DMS79 (cell line): Measurements from ENCODE around the gene ARHGAP24.

Experiments used
- DNase-seq: peaks from one replicate; lab custom pipeline; 2025; lab: John Stamatoyannopoulos, UW

ARHGAP24 gene

GRCh38 chr4:85580489-85580888 is 105.5 kb downstream of the ARHGAP24 start:
- no peak for DNase-seq

DNA sequence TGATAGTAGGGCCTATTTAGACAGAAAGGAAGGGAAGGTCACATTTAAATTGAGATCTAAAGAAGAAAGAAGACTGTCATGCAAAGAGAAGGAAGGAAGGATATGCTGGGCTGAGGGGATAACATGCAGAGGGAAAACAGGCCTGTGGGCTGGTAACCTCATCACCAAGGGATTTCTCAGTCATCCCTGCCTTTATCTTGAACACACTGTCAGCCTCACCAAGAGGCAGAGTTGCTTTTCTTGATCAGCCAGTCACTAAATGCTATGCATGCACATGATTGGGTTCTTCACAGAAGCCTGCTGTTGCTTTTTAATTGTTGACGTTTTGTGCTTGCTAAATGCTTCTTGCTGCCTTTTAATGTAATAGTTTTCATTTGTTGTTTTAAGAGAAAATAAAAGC is 113.0 kb downstream of the ARHGAP24 start:
- DNase-seq = no peak

GRCh38 chr4:85591406-85592098 is 116.6 kb downstream of the ARHGAP24 start:
- no peak for DNase-seq

GRCh38 chr4:85595098-85595775 is 120.3 kb downstream of the ARHGAP24 start:
- no peak for DNase-seq

DNA sequence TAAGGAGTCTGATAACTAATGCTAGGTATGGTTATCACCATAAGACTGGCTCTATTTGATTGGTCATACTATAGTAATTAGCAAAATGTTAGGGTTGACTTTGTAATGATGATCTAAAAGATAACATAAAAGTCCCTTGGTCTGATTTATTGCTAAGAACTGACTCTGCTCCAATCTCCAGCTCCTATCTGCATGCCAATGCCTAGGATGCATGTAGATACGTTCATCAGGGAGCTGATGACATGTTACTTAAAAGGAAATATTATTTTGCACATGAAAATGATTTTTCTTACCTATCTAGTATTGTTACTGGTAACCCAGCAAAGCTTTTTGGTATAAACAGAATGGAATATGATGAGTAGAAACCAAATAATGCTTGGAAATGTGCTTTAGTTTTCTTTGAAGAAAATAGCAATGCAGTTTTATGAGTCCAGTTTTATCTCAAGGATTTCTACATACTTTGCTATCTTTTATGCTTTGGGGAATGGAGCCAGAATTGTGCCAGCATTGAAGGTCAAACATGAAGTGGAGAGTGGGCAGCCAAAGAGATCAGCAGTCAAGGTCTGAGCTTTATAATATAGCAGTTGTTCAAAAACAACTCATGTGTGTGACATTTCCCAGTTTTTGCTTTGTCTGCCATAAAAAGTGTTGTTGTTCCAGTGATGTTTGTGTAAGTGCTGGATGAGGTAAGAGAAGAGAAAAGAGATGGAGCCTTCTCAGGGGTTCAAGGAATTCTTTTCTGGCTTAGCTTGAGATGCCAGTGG is 121.0 kb downstream of the ARHGAP24 start:
- no peak for DNase-seq

DNA sequence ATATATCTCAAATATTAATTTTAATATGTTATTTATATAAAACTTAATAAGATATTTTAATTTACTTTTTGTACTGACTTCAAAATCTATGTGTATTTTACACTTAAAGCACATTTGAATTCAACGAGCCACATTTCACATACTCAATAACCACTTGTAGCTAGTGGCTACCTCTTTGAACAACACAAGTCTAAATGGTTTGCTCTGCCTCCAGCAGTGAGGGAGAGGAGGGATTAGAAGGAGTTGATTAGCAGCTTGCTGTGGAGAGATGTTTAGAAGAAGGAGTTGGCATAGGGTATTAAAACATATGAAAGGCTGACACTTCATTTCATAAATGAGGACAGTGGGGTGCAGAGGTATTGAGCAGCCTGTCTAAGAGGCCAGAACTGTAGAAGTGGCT is 124.0 kb downstream of the ARHGAP24 start:
- DNase-seq = no peak

DNA sequence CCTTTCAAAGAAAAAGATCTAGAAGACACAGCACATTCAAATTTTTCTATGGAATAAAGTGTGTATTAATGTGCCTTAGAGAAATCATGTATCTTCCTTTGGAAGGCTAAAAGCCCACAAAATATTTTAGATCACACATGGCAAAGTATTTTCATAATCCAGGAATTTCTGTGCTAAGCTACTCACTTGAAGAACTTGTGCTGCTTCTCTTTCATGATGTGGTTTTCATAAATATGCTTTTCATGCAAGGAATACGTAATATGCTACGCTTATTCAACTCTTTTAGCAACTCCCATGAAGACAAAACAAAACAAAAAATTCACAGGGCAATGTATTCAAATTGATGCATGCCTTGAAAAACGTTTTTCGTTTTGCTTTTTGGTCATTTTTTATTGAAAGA is 125.6 kb downstream of the ARHGAP24 start:
- DNase-seq = no peak

DNA sequence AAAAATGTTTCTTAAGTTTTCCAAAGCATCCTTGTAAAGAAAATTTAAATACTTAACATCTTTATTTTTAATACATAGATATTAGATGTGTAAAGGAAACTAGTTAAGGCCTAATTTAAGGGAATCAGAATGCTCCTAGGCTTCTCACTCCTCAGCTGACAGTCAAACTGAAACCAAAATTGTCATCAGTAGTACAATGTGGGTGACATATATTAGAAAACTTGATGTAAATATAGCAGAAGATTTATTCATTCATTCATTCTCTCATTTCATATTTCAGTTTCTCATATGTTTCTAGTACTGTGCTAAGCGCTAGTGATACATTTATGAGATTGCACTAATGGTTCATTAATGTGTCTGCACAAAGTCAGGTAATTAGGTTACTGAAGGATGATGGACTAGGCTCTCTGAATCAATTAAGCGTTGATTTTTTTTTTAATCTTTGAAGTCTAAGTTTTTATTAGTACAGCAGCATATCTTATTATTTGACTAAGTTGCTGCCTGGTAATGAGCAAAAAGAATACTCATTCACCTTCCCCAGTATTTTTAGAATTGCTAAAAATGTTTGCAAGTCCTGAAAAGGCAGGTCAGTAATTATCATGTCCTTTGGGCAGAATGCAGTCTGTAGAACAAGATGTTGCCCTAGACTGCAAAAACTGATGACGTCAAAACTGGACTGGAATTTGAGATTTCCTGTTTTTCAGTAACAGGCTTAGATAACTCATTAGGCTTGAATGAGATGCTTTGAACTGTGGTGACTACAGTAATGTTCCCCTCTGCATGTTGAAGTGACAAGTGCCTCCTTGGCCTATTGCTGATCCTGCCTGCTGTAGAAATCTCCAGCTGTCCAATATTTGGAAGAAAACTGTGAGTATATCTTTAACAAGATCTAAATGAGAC is 128.7 kb downstream of the ARHGAP24 start:
- DNase-seq = no peak

DNA sequence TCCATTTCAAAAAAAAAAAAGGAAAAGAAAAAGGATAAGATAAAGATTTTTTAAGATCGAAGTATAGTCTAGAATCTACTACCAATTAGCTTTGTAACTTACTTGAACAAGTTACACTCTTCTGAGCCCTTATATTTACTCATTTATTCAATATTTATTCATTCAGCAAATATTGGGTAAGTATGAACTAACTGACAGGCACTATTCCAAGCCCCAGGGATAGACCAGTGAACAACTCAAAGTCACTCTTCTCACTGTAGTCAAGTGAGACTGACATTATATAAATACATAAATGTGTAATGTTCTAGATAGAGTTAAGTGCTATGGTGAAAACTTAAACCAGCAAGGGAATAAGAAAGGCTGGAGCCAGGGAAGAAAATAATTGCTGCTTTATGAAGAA is 131.6 kb downstream of the ARHGAP24 start:
- no peak for DNase-seq

- peak; percentile 2 for DNase-seq
Observed at GRCh38 chr4:85607624-85608023, 132.7 kb downstream of the ARHGAP24 start.

- no peak for DNase-seq
Observed at GRCh38 chr4:85610450-85610849, 135.5 kb downstream of the ARHGAP24 start.

GRCh38 chr4:85611661-85612060 is 136.7 kb downstream of the ARHGAP24 start:
- no peak for DNase-seq

DNA sequence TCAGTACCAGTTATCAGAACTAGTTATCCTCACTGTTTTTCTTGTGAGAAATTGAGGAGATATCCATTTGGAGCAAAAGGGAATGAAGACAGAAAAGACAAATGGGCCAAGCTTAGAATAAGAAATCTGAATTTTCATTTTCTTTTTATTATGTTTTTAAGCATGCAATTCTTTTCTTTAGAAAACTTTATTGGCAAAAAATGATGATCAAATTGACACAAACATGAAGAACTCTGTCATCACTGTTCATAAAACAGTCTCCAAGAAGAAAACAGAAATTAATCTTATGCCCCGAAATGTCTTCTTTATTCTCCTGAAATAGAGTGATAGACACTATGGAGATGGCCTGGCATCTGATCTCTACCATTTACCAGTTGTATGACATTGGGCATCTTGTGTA is 139.0 kb downstream of the ARHGAP24 start:
- DNase-seq = no peak

DNA sequence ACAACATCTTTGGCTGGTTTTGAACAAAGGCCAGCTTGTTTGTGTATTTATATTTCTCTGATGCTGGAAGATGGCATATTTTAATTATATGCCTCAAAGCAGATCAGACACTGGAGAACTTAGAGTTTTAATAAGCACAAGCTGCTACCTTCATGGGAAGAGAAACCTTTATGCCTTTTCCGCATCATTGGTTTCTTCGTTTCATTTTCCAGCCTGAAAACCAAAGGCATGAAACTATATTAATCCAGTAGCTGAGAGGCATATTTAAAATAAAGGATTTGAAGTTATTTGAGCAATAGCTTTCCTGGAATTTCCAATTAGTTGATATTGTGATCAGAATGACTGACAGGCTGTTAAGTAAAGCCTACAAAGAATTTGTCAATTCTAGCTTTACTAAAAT is 141.0 kb downstream of the ARHGAP24 start:
- no peak for DNase-seq

DNA sequence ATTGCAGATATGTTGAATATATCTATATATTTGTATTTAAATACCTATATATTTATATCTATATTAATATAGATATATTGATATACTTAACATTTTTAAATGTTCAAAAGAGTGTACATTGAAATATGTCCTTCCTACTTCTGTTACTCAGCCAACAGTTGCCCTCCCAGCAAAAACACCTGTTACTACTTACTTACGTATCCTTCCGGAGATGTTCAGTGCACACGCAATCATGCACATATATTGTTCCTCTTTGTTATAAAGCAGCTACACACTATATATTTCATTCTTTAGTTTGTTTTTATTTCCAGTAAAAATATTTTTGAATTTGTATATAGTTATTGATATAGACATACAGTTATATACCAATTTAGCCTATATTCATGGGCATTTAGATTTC is 142.3 kb downstream of the ARHGAP24 start:
- no peak for DNase-seq

- DNase-seq = no peak
Observed at GRCh38 chr4:85632981-85633380, 158.0 kb downstream of the ARHGAP24 start.

GRCh38 chr4:85637778-85638177 is 162.8 kb downstream of the ARHGAP24 start:
- no peak for DNase-seq

DNA sequence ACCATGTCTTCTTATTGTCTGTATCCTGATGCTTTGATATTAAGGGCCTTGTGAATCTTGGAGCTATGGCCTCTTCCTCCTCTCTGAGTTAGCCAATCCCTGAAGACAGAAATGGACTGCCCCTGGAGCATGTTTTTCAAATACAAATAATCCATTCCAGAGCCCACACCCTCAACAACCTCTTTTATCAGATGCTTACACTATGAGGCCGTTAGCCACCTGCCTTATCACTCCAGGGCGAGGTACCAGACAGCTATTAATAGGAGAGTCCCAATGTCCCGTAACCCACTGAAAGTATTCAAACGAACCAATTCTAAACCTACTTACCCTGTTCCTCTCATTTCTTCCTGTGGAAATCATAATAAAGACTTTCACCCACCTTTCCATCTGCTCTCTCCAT is 165.0 kb downstream of the ARHGAP24 start:
- no peak for DNase-seq

- no peak for DNase-seq
Observed at GRCh38 chr4:85642356-85643100, 167.6 kb downstream of the ARHGAP24 start.

- no peak for DNase-seq
Observed at GRCh38 chr4:85644061-85644460, 169.1 kb downstream of the ARHGAP24 start.

GRCh38 chr4:85650908-85651307 is 176.0 kb downstream of the ARHGAP24 start:
- no peak for DNase-seq
